PFSK-1 (cell line): ENCODE results near the gene SDCCAG8.

Experiments
- FOXP2 ChIP-seq: optimal IDR thresholded peaks from 2 replicates; pipeline ENCODE3; 2011; ENCODE audit warnings: borderline replicate concordance, control low read depth, inconsistent platforms; ENCODE audit not compliant: insufficient read depth; ENCODE audit errors: extremely low read length, extremely low read depth
- POLR2AphosphoS5 ChIP-seq: IDR thresholded peaks from 2 replicates; pipeline ENCODE4 v1.6.1; 2012; ENCODE audit warnings: low read depth, mild to moderate bottlenecking, control low read depth, low read length, moderate library complexity
- SIN3A ChIP-seq: IDR thresholded peaks from 2 replicates; pipeline ENCODE4 v1.6.1; 2012; ENCODE audit warnings: mild to moderate bottlenecking, low read length, moderate library complexity, borderline replicate concordance; ENCODE audit not compliant: insufficient read depth
- TAF1 ChIP-seq: IDR thresholded peaks from 2 replicates; pipeline ENCODE4 v1.6.1; 2012; ENCODE audit warnings: low read length, control low read depth, borderline replicate concordance; ENCODE audit not compliant: insufficient read depth
- TF ChIP-seq, protein P1 (sequence below), 2 experiments: IDR thresholded peaks; 2 replicates each; pipeline versions ENCODE4 v1.6.1 to v1.8.0; 2011 to 2012; ENCODE audit warnings: low read depth in 2 of 2, low read length in 2 of 2, control low read depth in 1 of 2, inconsistent platforms in 1 of 2, mild to moderate bottlenecking in 1 of 2, moderate library complexity in 1 of 2; ENCODE audit not compliant: insufficient read depth in 1 of 2

DNA sequence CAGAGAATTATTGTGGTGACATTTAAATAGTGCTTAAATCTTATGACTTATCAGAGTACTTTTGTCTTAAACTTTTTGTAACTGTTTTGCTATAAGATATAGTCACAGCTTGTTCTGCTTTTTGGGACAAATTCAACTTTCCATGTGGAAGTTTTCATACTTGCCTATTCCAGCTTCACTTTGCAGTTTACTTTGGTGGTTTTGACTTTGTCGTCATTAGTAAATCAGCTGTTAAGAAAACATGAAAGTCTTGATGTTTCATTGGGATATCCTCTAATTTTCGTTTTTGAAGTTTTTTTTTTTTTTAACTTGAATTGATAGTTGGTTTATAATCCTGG, 31.3 kb downstream of the SDCCAG8 start:
- TF ChIP-seq, protein P1, sequence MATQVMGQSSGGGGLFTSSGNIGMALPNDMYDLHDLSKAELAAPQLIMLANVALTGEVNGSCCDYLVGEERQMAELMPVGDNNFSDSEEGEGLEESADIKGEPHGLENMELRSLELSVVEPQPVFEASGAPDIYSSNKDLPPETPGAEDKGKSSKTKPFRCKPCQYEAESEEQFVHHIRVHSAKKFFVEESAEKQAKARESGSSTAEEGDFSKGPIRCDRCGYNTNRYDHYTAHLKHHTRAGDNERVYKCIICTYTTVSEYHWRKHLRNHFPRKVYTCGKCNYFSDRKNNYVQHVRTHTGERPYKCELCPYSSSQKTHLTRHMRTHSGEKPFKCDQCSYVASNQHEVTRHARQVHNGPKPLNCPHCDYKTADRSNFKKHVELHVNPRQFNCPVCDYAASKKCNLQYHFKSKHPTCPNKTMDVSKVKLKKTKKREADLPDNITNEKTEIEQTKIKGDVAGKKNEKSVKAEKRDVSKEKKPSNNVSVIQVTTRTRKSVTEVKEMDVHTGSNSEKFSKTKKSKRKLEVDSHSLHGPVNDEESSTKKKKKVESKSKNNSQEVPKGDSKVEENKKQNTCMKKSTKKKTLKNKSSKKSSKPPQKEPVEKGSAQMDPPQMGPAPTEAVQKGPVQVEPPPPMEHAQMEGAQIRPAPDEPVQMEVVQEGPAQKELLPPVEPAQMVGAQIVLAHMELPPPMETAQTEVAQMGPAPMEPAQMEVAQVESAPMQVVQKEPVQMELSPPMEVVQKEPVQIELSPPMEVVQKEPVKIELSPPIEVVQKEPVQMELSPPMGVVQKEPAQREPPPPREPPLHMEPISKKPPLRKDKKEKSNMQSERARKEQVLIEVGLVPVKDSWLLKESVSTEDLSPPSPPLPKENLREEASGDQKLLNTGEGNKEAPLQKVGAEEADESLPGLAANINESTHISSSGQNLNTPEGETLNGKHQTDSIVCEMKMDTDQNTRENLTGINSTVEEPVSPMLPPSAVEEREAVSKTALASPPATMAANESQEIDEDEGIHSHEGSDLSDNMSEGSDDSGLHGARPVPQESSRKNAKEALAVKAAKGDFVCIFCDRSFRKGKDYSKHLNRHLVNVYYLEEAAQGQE (IDR thresholded peaks at IDR 0.05; ENCODE audit: insufficient read depth in 1 of 2, low read depth in 2 of 2, low read length in 2 of 2), result no peak
- TF ChIP-seq POLR2AphosphoS5, result no peak
- TF ChIP-seq SIN3A, result no peak
- no peak for TF ChIP-seq TAF1
- TF ChIP-seq FOXP2, result no peak
